H4 (cell line): ENCODE data around the gene KDM5B. TPM values are rescaled to one million over a fixed set of nuclear protein-coding genes. Genes with fewer than 3 reads are reported as not detected.

ENCODE experiments used
- DNase-seq: peaks from one replicate; pipeline ENCODE4 v3.0.0-alpha.2; 2015; ENCODE audit warnings: low spot score
- total RNA-seq: library from RNA; depleted of rRNA; stranded (reverse); fragments of >200 nt; shearing (Covaris generic); gene quantifications from 2 replicates; pipeline ENCODE4 v1.2.3, GENCODE V29; 2014; rRNA removed

KDM5B gene
- total RNA-seq, 1 experiment from 2014 or later: 38.1 TPM

GRCh38 chr1:202685641-202686040 is 122.6 kb downstream of the KDM5B start:
- DNase-seq: no peak

- DNase-seq: no peak
These were observed 123.5 kb downstream of the KDM5B start for GRCh38 chr1:202684716-202685115.

DNA sequence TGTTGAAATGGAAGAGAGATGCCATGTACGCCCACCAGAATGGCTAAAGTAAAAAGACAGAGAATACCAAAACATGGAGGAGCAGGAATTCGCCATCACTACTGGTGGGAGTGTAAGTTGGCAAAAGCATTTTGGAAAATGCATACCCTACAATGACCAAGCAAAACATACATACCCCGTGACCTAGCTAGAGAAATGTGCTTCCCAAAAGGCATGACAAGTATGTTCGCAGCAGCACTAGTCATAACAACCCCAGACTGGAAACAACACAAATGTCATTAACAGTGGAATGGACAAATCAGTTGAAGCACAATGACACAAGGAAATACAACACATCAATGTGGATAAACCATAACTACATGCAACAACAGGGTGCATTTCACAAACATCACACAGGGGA is 125.2 kb downstream of the KDM5B start:
- DNase-seq: no peak

- DNase-seq: no peak
These were observed 125.7 kb downstream of the KDM5B start for GRCh38 chr1:202682477-202682876.

GRCh38 chr1:202681736-202682420 is 126.3 kb downstream of the KDM5B start:
- no peak for DNase-seq

DNA sequence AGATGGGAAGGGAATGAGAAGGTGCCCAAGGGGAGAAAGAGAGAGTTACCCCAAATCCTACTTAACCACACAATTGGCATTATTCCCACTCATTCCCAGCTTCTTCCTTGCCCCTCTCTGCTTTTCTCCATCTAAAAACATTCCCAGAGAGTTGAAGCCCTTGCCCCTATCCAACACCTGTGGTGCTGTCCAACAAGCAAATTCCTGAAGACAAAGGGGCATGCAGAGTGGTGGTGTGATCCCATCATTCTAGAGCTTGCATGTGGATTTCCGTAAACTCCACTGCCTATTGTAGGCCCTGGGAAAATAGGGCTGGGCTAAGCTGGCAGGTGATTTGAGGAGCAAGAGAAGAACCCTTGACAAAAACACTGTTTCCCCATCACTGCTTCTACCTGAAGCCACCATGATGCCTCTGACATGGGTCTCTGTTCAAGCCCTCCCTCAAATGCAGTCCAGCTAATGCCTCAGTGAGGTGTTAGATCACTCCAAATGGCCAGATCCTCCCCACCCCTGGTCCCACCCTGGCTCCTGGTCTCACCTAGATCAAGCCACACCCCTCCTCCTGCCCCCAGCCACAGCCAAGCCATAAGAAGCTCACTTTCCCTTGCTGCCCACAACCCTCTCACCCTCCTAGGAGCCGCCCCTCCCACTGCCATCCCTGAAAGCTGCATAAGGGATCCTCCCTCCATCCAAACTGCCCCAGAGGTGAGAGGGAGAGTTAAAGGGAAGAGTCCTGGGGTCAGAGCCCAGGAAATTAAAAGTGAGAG is 127.5 kb downstream of the KDM5B start:
- no peak for DNase-seq

DNA sequence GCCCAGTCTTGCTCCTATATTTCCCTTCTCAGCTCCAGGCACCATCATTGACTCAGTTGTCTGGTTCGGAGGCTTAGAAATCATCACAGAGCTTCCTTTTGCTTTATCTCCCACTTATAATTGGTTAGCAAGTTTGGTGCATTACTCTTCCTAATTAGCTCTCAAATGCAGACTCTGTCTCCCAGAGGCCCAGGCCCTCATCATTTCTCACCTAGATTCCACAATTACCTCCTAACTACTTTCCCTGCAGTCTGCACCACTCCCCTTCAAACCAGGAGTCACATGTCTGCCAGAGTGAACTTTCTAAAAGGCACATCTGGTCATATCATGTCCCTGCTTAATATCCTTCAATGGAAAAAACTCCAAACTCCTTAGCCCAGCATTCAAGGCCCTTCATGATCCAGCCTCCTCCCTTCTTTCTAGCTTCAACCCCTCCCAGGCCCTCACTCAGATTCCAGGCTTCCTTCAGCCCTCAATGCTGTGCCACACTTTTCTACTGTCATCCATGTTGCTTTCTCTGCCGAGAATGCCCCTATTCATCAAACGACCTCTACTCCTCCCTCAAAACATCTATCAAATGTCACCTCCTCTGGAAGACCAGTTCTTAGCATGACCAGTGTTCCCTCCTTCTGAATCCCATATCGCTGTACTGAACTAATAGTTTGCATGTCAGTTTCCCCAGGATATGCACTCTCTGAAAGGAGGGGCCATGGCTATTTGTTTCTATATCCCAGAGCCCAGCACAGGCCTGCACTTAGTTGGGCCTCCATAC is 128.6 kb downstream of the KDM5B start:
- no peak for DNase-seq

DNA sequence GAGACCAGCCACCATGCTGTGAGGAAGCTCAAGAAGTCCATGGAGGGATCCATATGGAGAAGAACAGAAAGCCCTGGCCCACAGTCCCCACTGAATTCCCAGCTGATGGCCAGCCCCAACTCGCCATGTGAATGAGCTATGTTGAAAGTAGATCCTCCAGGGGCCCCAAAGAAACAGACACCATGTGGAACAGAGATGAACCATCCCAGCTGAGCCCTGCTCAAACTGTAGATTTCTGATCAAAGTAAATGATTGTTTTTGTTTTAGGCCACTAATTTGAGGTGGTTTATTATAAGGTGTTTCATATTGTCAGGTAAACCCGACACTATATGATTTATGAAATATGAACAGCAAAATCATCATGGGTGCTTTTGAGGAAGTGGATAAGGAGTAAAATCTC is 130.8 kb downstream of the KDM5B start:
- no peak for DNase-seq

Other genes with a start within 250 kb of the KDM5B start
- 0.35 and 0.55 TPM in 2 replicates for gene SYT2, start 98.0 kb downstream of the KDM5B start, total RNA-seq
- gene PCAT6, start 2.5 kb upstream of the KDM5B start, total RNA-seq: 0.33 and 0.47 TPM in 2 replicates
- gene RABIF, start 80.7 kb upstream of the KDM5B start, total RNA-seq: 6.4 and 7.5 TPM in 2 replicates
- gene KLHL12, start 118.8 kb upstream of the KDM5B start, total RNA-seq: 24.4 and 25.9 TPM in 2 replicates
- gene ADIPOR1, start 149.9 kb upstream of the KDM5B start, total RNA-seq: 115 and 122 TPM in 2 replicates
- 38.8 and 42.4 TPM in 2 replicates for gene CYB5R1, start 158.8 kb upstream of the KDM5B start, total RNA-seq
- gene TMEM183A, start 199.0 kb upstream of the KDM5B start, total RNA-seq: 82.8 and 82.9 TPM in 2 replicates
- gene PPFIA4, start 218.1 kb upstream of the KDM5B start, total RNA-seq: 0.27 and 1.1 TPM in 2 replicates